GM12891 (cell line): ENCODE measurements around the gene F8.
"Not testable (repeated sequence)": the region's sequence is repeated elsewhere in the genome, so short reads cannot be mapped to it uniquely, and the experiment has no call there.

Source experiments
- PAX5 ChIP-seq: IDR thresholded peaks from 2 replicates; pipeline ENCODE4 v1.6.1; 2011; ENCODE audit warnings: low read length, moderate library complexity, mild to moderate bottlenecking; ENCODE audit not compliant: insufficient read depth, severe bottlenecking
- POLR2A ChIP-seq: IDR thresholded peaks from 2 replicates; pipeline ENCODE4 v1.6.1; 2011; ENCODE audit warnings: low read depth, low read length, control low read depth
- POLR2AphosphoS5 ChIP-seq: IDR thresholded peaks from 2 replicates; pipeline ENCODE4 v1.6.1; 2011; ENCODE audit warnings: low read depth, low read length, control low read depth
- SPI1 ChIP-seq: IDR thresholded peaks from 2 replicates; pipeline ENCODE4 v1.6.1; 2011; ENCODE audit warnings: low read depth, low read length, control low read depth
- TAF1 ChIP-seq: IDR thresholded peaks from 2 replicates; pipeline ENCODE4 v1.6.1; 2011; ENCODE audit warnings: low read depth, low read length, control low read depth

DNA sequence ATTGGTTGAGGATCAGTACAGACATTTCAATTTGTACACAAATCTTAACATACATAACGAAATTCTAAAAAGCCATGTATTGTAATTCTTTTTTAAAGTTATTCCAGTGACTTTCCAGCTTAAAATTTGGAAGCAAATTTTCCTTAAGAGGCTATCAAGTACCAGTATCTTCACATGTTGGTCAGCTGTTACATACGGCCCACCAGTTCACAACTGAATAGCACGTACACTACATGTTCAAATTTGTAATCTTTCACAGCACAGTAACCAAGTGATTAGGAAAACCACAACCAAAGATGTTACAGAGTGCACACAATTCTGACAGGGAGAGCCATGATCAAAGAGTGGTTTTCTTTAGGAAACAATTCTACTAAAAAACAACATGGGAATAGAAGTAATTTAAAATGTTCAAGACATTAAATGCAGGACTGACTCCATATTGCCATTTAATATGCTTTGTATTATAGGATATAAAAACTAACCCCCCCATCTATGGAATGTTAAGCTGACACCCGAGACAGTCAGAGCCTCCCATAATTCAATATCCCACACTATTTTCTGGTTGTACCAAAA, 206.1 kb downstream of the F8 start:
- TF ChIP-seq POLR2AphosphoS5, POLR2A, SPI1, TAF1, PAX5: not testable (repeated sequence)
